Measurements from ENCODE around the gene MKRN2OS.

MKRN2OS gene

DNA sequence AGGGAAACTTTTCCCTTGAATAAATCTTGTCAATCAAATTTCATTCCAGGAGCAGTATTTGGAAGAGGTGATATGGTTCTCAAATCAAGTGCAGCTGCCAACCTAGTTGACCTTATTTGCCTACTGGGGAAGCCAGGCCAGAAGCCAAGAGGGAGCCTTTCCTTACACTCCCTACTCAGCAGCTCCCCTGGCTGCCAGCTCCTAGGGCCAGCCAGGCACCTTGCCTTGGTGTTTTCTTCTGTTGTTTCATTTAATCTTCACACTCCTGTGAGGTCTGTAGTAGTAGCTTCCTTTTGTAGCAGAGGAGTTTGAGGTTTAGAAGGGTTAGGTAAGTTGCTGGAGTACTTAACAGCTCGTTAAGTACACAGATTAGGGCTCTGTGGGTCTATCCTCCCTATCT lies 22.6 kb downstream of the MKRN2OS start:
- no peak for TF ChIP-seq SPI1 (IDR thresholded peaks at IDR 0.05; ENCODE audit: borderline replicate concordance, low read depth)
- TF ChIP-seq, protein P1, sequence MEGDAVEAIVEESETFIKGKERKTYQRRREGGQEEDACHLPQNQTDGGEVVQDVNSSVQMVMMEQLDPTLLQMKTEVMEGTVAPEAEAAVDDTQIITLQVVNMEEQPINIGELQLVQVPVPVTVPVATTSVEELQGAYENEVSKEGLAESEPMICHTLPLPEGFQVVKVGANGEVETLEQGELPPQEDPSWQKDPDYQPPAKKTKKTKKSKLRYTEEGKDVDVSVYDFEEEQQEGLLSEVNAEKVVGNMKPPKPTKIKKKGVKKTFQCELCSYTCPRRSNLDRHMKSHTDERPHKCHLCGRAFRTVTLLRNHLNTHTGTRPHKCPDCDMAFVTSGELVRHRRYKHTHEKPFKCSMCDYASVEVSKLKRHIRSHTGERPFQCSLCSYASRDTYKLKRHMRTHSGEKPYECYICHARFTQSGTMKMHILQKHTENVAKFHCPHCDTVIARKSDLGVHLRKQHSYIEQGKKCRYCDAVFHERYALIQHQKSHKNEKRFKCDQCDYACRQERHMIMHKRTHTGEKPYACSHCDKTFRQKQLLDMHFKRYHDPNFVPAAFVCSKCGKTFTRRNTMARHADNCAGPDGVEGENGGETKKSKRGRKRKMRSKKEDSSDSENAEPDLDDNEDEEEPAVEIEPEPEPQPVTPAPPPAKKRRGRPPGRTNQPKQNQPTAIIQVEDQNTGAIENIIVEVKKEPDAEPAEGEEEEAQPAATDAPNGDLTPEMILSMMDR (IDR thresholded peaks at IDR 0.05; ENCODE audit: insufficient read depth, low read length) = no peak
- TF ChIP-seq POLR2AphosphoS5 (IDR thresholded peaks at IDR 0.05; ENCODE audit: low read depth) = no peak
- TF ChIP-seq GABPA (IDR thresholded peaks at IDR 0.05; ENCODE audit: low read depth) = no peak
- TF ChIP-seq, protein P2, sequence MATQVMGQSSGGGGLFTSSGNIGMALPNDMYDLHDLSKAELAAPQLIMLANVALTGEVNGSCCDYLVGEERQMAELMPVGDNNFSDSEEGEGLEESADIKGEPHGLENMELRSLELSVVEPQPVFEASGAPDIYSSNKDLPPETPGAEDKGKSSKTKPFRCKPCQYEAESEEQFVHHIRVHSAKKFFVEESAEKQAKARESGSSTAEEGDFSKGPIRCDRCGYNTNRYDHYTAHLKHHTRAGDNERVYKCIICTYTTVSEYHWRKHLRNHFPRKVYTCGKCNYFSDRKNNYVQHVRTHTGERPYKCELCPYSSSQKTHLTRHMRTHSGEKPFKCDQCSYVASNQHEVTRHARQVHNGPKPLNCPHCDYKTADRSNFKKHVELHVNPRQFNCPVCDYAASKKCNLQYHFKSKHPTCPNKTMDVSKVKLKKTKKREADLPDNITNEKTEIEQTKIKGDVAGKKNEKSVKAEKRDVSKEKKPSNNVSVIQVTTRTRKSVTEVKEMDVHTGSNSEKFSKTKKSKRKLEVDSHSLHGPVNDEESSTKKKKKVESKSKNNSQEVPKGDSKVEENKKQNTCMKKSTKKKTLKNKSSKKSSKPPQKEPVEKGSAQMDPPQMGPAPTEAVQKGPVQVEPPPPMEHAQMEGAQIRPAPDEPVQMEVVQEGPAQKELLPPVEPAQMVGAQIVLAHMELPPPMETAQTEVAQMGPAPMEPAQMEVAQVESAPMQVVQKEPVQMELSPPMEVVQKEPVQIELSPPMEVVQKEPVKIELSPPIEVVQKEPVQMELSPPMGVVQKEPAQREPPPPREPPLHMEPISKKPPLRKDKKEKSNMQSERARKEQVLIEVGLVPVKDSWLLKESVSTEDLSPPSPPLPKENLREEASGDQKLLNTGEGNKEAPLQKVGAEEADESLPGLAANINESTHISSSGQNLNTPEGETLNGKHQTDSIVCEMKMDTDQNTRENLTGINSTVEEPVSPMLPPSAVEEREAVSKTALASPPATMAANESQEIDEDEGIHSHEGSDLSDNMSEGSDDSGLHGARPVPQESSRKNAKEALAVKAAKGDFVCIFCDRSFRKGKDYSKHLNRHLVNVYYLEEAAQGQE (IDR thresholded peaks at IDR 0.05; ENCODE audit: insufficient replicate concordance, low read depth) = no peak
- Histone ChIP-seq H3K27ac (replicated peaks) (no peak overlapping the region), H3K4me3 (replicated peaks; ENCODE audit: insufficient read depth, low read length) (no peak overlapping the region), H3K27me3 (ENCODE audit: insufficient read depth, poor library complexity, severe bottlenecking) (no peaks in the 10 kb centered on the region)
- DNase-seq (ENCODE audit: low read depth in 1 of 2, low spot score in 1 of 2) = no peak

DNA sequence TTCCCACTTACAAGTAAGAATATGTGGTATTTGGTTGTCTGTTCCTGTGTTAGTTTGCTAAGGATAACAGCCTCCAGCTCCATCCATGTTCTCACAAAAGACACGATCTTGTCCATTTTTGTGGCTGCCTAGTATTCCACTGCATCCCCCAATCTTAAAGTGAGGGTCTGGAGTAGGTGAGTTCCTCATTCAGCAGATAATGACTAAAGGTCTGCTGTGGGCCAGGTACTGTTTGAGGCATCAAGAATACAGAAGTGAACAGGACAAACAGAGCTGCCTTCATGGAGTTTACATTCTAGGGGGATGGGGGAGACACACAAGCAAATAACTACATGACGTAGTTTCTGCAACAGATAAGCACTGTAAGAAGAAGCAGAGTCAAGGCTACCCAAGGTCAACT lies 24.3 kb downstream of the MKRN2OS start:
- DNase-seq (ENCODE audit: low read depth in 1 of 2, low spot score in 1 of 2) = no peak
- TF ChIP-seq POLR2AphosphoS5 (IDR thresholded peaks at IDR 0.05; ENCODE audit: low read depth) (no peak), SPI1 (IDR thresholded peaks at IDR 0.05; ENCODE audit: borderline replicate concordance, low read depth) (no peak), GABPA (IDR thresholded peaks at IDR 0.05; ENCODE audit: low read depth) (no peak)
- TF ChIP-seq, protein P1 (IDR thresholded peaks at IDR 0.05; ENCODE audit: insufficient read depth, low read length) = no peak
- TF ChIP-seq, protein P2 (IDR thresholded peaks at IDR 0.05; ENCODE audit: insufficient replicate concordance, low read depth) = no peak
- Histone ChIP-seq H3K27ac (replicated peaks) (no peak overlapping the region), H3K27me3 (ENCODE audit: insufficient read depth, poor library complexity, severe bottlenecking) (no peaks in the 10 kb centered on the region), H3K4me3 (replicated peaks; ENCODE audit: insufficient read depth, low read length) (no peak overlapping the region)

DNA sequence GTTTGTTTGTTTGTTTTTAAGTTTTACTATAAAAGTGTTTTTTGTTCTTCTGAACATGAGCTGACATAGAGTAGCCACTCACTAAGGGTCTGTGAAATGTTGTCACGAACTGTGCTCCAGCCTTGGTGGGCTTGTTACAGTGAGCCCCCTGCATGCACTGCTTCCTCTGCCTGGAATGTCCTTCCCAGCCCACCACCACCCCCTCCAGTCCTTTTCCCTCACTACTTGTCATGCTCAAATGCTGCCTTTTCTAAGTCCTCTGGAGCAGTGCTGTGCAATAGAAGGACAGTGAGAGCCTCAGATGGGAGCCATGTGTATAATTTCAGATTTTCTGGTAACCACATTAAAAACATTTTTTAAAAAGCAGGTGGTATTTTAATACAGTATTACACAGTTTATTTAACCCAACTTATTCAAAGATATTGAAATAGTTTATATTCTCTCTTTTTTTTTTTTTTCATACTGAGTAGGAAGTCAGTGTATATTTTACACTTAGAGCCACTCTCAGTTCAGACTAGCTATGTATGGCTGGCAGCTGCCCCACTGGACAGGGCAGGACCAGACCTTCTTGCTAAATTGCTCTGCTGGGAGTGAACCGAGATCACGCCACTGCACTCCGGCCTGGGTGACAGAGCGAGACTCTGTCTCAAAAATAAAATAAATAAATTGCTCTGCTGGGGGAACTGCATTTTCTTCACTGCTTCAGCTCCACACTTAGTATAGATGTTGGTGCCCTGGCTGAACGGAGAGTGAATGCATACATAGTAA lies 26.9 kb downstream of the MKRN2OS start:
- TF ChIP-seq, protein P1 (IDR thresholded peaks at IDR 0.05; ENCODE audit: insufficient read depth, low read length) = no peak
- no peak for TF ChIP-seq SPI1 (IDR thresholded peaks at IDR 0.05; ENCODE audit: borderline replicate concordance, low read depth)
- TF ChIP-seq GABPA (IDR thresholded peaks at IDR 0.05; ENCODE audit: low read depth) = no peak
- TF ChIP-seq POLR2AphosphoS5 (IDR thresholded peaks at IDR 0.05; ENCODE audit: low read depth) = no peak
- TF ChIP-seq, protein P2 (IDR thresholded peaks at IDR 0.05; ENCODE audit: insufficient replicate concordance, low read depth) = no peak
- no peak overlapping the region for H3K4me3 ChIP-seq (replicated peaks; ENCODE audit: insufficient read depth, low read length)
- DNase-seq (ENCODE audit: low read depth in 1 of 2, low spot score in 1 of 2) = no peak
- no peak overlapping the region for H3K27ac ChIP-seq (replicated peaks)
- H3K27me3 ChIP-seq (ENCODE audit: insufficient read depth, poor library complexity, severe bottlenecking) = no peaks in the 10 kb centered on the region
